Prostate gland (tissue), 2 donors: ENCODE results near the gene F13B.

ENCODE experiments used
- POLR2A ChIP-seq: fragments of 450-650 bp; IDR thresholded peaks from one replicate; pipeline ENCODE4 v1.6.1; 2016; ENCODE audit warnings: antibody characterized with exemption, mild to moderate bottlenecking
- TF ChIP-seq, protein P1 (sequence below), 4 experiments: fragments of 200-600 bp in 2 of 4; fragments of 450-650 bp in 2 of 4; sonication (generic) in 2 of 4; IDR thresholded peaks; 1 replicate in 3 of 4; 2 replicates in 1 of 4; pipeline ENCODE4 v1.5.1; 2016 to 2019; ENCODE audit warnings: antibody characterized with exemption in 4 of 4, mild to moderate bottlenecking in 2 of 4, moderate library complexity in 2 of 4

DNA sequence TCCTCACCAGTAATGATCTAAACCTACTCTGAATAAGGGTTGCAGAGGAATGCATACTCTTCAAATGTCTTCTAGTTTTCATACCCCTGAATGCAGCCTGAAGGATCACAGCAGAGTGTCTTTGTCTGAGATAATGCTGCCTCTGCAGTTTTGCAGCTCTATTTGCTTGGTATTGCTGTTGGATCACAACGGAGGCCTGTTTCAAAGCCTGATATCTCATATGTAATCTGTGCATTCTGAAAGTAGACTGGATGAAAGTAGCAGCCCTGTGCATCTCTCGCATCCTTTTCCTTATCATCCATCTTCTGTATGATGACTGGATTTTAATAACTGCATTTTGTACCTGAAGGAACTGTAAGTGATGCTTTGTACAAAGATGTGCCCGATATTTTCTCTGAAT is 34.9 kb upstream of the F13B start:
- TF ChIP-seq, protein P1, sequence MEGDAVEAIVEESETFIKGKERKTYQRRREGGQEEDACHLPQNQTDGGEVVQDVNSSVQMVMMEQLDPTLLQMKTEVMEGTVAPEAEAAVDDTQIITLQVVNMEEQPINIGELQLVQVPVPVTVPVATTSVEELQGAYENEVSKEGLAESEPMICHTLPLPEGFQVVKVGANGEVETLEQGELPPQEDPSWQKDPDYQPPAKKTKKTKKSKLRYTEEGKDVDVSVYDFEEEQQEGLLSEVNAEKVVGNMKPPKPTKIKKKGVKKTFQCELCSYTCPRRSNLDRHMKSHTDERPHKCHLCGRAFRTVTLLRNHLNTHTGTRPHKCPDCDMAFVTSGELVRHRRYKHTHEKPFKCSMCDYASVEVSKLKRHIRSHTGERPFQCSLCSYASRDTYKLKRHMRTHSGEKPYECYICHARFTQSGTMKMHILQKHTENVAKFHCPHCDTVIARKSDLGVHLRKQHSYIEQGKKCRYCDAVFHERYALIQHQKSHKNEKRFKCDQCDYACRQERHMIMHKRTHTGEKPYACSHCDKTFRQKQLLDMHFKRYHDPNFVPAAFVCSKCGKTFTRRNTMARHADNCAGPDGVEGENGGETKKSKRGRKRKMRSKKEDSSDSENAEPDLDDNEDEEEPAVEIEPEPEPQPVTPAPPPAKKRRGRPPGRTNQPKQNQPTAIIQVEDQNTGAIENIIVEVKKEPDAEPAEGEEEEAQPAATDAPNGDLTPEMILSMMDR (IDR thresholded peaks at IDR 0.05), result no peak
- TF ChIP-seq POLR2A, result no peak
